Activated CD8-positive, alpha-beta memory T cell treated with anti-CD3 and anti-CD28 coated beads, Interleukin-2, amount 10 ng/mL, durations not matched to agents 7 days and 5 days (primary cell): ENCODE measurements around the gene DAB1. TPM values are rescaled to one million over a fixed set of nuclear protein-coding genes. Genes with fewer than 3 reads are reported as not detected.

Experiments used
- ATAC-seq: fragments of 150-1000 bp; cut with Tn5 transposase; one replicate; pipeline ENCODE4 v1.10.0; 2021; ENCODE audit warnings: moderate library complexity
- CTCF ChIA-PET: fragments of 350-600 bp; sonication (Branson Sonifier 250); formaldehyde crosslinking; loops from one replicate; lab custom pipeline; 2021; ENCODE audit warnings: antibody characterized with exemption; lab: Charles Lee
- DNase-seq: peaks from one replicate; pipeline ENCODE4 v3.0.0-alpha.2; 2020
- H3K27ac Mint-ChIP-seq: one replicate; pipeline ENCODE4 v1.8.0; 2021; ENCODE audit warnings: mild to moderate bottlenecking, mixed read lengths
- H3K27me3 Mint-ChIP-seq: one replicate; pipeline ENCODE4 v1.8.0; 2021; ENCODE audit warnings: mixed read lengths
- H3K36me3 Mint-ChIP-seq: one replicate; pipeline ENCODE4 v1.8.0; 2021; ENCODE audit warnings: mild to moderate bottlenecking, mixed read lengths
- H3K4me1 Mint-ChIP-seq: one replicate; pipeline ENCODE4 v1.8.0; 2021; ENCODE audit warnings: mixed read lengths
- H3K4me3 Mint-ChIP-seq: one replicate; pipeline ENCODE4 v1.8.0; 2021; ENCODE audit warnings: mild to moderate bottlenecking, moderate library complexity, mixed read lengths
- H3K9me3 Mint-ChIP-seq: one replicate; pipeline ENCODE4 v1.8.0; 2022; ENCODE audit warnings: low read depth, mixed read lengths
- total RNA-seq, 2 experiments: library from RNA; stranded (reverse); gene quantifications; one replicate each; pipeline ENCODE4 v1.2.3, GENCODE V29; 2021

The DAB1 gene
- total RNA-seq, 2 experiments from 2014 or later, result 0.15 TPM; not detected in 1

DNA sequence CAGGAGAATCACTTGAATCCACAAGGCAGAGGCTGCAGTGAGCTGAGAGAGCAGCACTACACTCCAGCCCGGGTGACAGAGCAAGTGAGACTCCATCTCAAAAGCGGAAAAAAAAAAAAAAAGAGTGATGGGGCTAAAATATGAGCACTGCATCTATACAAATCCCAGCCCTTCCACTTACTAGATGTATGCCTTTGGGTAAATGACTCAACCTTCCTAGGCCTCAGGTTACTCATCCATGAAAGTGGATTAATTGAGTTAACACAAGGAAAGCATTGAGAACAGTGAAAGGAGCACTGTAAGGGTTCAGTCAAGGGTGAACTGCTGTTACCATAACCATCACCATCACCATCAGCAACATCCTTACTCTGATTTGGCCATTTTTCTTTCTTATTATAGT is 231.6 kb downstream of the DAB1 start:
- Mint-ChIP-seq H3K4me3 (no peak overlapping the region), H3K27me3 (no peaks in the 10 kb centered on the region), H3K27ac (no peak overlapping the region), H3K4me1 (no peaks in the 10 kb centered on the region), H3K9me3 (no peaks in the 10 kb centered on the region), H3K36me3 (no peaks in the 10 kb centered on the region)
- CTCF ChIA-PET, result no interaction called here
- no peak for DNase-seq
- ATAC-seq, result no peak

DNA sequence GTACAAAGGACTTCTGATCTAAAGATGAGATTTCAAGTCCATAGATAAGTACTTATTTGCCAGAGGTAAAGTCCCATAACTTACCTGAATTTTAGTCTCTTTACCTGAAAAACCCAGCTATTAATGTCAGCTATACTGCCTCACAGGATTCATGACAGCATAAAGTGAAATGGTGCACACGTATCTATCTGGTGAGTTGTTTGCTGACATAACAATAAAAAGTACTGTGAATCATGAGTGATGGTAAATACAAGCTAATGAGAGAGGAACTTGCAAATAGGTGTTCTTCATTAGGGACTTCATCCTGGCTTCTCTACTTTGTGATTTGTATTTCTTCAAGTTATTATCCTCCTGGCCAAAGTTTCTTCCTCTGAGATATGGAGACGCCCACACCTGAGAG is 233.0 kb downstream of the DAB1 start:
- CTCF ChIA-PET, result no interaction called here
- Mint-ChIP-seq H3K4me1 (no peaks in the 10 kb centered on the region), H3K9me3 (no peaks in the 10 kb centered on the region), H3K4me3 (no peak overlapping the region), H3K27ac (no peak overlapping the region), H3K27me3 (no peaks in the 10 kb centered on the region), H3K36me3 (no peaks in the 10 kb centered on the region)
- ATAC-seq (no peak), DNase-seq (no peak)

DNA sequence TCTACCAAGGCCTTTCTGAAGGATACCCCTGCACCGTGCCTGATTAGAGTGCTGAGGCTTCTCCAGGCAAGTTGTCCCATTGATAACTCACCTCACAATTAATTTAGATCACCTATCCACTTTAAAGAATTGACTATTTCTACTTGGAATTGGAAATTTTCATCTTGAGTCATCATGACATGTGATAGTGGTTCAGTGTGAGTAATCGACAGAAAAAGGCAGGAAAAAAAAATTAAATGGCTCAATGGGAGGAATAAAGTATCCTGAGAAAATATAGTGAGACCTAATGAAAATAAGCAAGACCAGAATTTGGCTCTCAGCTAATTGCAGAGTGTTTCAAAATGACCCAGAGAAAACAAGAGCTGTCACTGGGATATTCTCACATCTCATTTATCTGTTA is 235.7 kb downstream of the DAB1 start:
- DNase-seq (no peak), ATAC-seq (no peak)
- no peaks in the 10 kb centered on the region for H3K4me1 Mint-ChIP-seq
- H3K9me3 Mint-ChIP-seq, result no peaks in the 10 kb centered on the region
- no peak overlapping the region for H3K4me3 Mint-ChIP-seq
- H3K27ac Mint-ChIP-seq, result no peak overlapping the region
- H3K36me3 Mint-ChIP-seq, result no peaks in the 10 kb centered on the region
- H3K27me3 Mint-ChIP-seq, result no peaks in the 10 kb centered on the region
- CTCF ChIA-PET, result no interaction called here

GRCh38 chr1:57186455-57186854 is 237.4 kb downstream of the DAB1 start:
- H3K4me3 Mint-ChIP-seq, result no peak overlapping the region
- no peaks in the 10 kb centered on the region for H3K9me3 Mint-ChIP-seq
- H3K4me1 Mint-ChIP-seq, result no peaks in the 10 kb centered on the region
- DNase-seq (no peak), ATAC-seq (no peak)
- H3K27ac Mint-ChIP-seq, result no peak overlapping the region
- CTCF ChIA-PET, result no interaction called here
- H3K27me3 Mint-ChIP-seq, result no peaks in the 10 kb centered on the region
- H3K36me3 Mint-ChIP-seq, result no peaks in the 10 kb centered on the region

- no peaks in the 10 kb centered on the region for H3K36me3 Mint-ChIP-seq
- DNase-seq (no peak), ATAC-seq (no peak)
- no peaks in the 10 kb centered on the region for H3K27me3 Mint-ChIP-seq
- H3K4me1 Mint-ChIP-seq, result no peaks in the 10 kb centered on the region
- H3K4me3 Mint-ChIP-seq, result no peak overlapping the region
- no peaks in the 10 kb centered on the region for H3K9me3 Mint-ChIP-seq
- no peak overlapping the region for H3K27ac Mint-ChIP-seq
- CTCF ChIA-PET, result no interaction called here
These were observed 244.9 kb downstream of the DAB1 start for GRCh38 chr1:57179001-57179400.

GRCh38 chr1:57175506-57175905 is 248.4 kb downstream of the DAB1 start:
- CTCF ChIA-PET, result no interaction called here

DNA sequence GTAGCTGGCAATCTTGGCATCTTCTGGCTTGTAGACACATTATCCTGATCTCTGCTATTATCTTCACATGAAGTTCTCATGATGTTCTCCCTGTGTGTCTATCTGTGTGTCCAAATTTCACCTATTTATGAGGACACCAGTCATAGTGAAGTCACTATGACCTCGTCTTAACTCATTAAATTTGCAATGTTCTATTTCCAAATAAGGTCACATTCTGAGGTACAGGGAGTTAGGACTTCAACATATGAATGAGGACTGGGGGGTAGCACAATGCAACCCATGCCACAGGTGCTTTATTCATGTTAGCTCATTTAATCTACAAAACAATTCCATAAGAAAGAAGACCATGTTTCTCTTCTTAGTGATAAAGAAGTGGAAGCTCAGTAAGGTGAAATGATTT is 251.8 kb downstream of the DAB1 start:
- Mint-ChIP-seq H3K27me3 (no peaks in the 10 kb centered on the region), H3K9me3 (no peaks in the 10 kb centered on the region), H3K4me1 (peaks cover 8% of the 10 kb centered on the region), H3K4me3 (no peak overlapping the region), H3K36me3 (no peaks in the 10 kb centered on the region), H3K27ac (no peak overlapping the region)
- no peak for ATAC-seq
- no peak for DNase-seq
- CTCF ChIA-PET, result no interaction called here

More at GRCh38 chr1:57175506-57175905, 248.4 kb downstream of the DAB1 start:
- H3K9me3 Mint-ChIP-seq, result no peaks in the 10 kb centered on the region
- H3K4me1 Mint-ChIP-seq, result no peaks in the 10 kb centered on the region
- H3K4me3 Mint-ChIP-seq, result no peak overlapping the region
- no peak for ATAC-seq
- H3K27me3 Mint-ChIP-seq, result no peaks in the 10 kb centered on the region
- H3K27ac Mint-ChIP-seq, result no peak overlapping the region
- DNase-seq, result no peak
- H3K36me3 Mint-ChIP-seq, result no peaks in the 10 kb centered on the region

DNA sequence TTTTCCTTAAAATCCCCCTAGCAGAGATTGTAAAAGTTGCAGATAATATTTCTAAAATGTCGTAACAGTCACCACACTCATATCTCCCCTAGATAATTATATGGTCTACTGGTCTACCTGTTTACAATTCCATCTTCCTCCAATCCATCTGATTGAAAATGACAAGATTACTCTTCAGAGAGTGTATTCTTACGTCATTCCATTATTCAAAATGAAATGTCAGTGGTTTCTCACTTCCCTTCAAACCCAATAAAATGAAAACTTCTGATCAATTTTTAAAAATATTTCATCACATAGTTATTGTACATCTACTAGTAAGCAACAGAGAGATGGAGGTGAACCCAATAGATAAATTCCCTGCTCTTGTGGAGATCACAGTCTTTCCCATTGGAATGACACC is 255.9 kb downstream of the DAB1 start:
- H3K4me1 Mint-ChIP-seq, result peaks cover 8% of the 10 kb centered on the region
- no peak overlapping the region for H3K27ac Mint-ChIP-seq
- CTCF ChIA-PET, result no interaction called here
- H3K36me3 Mint-ChIP-seq, result no peaks in the 10 kb centered on the region
- no peaks in the 10 kb centered on the region for H3K9me3 Mint-ChIP-seq
- no peak for ATAC-seq
- no peak overlapping the region for H3K4me3 Mint-ChIP-seq
- no peaks in the 10 kb centered on the region for H3K27me3 Mint-ChIP-seq
- DNase-seq, result no peak

DNA sequence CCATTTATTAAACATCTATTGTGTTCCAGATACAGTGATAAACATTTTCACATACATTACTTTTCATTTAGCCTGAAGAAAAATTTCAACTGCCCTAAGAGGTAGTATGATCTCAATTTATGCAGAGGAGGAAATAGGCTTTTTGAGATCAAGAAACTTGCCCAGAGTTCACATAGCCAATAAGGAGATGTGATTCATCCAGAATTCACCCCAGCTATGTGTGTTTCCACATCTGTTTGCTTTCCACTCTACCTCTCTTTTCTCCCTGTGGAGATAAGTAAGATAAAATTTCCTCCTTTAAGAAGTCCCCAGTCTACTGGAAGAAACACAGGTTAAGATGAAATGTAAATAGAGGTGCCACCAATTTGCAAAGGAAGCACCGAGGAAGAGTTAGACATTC is 258.3 kb downstream of the DAB1 start:
- H3K27ac Mint-ChIP-seq, result no peak overlapping the region
- peaks cover 8% of the 10 kb centered on the region for H3K4me1 Mint-ChIP-seq
- no peaks in the 10 kb centered on the region for H3K36me3 Mint-ChIP-seq
- no peak for DNase-seq
- no peaks in the 10 kb centered on the region for H3K9me3 Mint-ChIP-seq
- CTCF ChIA-PET, result no interaction called here
- H3K4me3 Mint-ChIP-seq, result no peak overlapping the region
- no peaks in the 10 kb centered on the region for H3K27me3 Mint-ChIP-seq
- no peak for ATAC-seq

- H3K9me3 Mint-ChIP-seq, result no peaks in the 10 kb centered on the region
- ATAC-seq, result no peak
- CTCF ChIA-PET, result no interaction called here
These were observed 259.3 kb downstream of the DAB1 start for GRCh38 chr1:57164584-57164983.

DNA sequence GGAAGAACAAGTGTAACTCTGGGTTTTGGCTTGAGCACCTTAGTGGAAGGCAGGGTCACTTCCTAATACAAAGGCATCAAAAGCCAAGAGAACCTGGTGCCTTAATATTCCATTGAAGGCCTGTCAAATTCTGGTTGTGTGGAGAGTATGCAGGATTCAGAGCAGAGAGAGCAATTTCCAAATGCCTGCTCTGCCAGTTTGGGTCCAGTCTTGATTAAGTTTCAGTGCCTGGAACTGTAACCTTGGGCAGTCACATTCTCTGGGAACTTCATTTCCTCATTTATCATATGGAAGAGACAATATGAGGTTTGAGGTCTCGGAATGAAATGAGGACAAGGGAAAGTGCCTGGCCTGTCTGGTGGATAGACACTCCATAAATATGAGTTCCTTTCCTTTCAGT is 260.1 kb downstream of the DAB1 start:
- peaks cover 8% of the 10 kb centered on the region for H3K4me1 Mint-ChIP-seq
- no peaks in the 10 kb centered on the region for H3K36me3 Mint-ChIP-seq
- CTCF ChIA-PET, result no interaction called here
- H3K27ac Mint-ChIP-seq, result no peak overlapping the region
- ATAC-seq (no peak), DNase-seq (no peak)
- H3K9me3 Mint-ChIP-seq, result no peaks in the 10 kb centered on the region
- H3K4me3 Mint-ChIP-seq, result no peak overlapping the region
- no peaks in the 10 kb centered on the region for H3K27me3 Mint-ChIP-seq

More at GRCh38 chr1:57164584-57164983, 259.3 kb downstream of the DAB1 start:
- Mint-ChIP-seq H3K4me1 (peaks cover 8% of the 10 kb centered on the region), H3K4me3 (no peak overlapping the region), H3K27ac (no peak overlapping the region), H3K36me3 (no peaks in the 10 kb centered on the region), H3K27me3 (no peaks in the 10 kb centered on the region)
- no peak for DNase-seq

DNA sequence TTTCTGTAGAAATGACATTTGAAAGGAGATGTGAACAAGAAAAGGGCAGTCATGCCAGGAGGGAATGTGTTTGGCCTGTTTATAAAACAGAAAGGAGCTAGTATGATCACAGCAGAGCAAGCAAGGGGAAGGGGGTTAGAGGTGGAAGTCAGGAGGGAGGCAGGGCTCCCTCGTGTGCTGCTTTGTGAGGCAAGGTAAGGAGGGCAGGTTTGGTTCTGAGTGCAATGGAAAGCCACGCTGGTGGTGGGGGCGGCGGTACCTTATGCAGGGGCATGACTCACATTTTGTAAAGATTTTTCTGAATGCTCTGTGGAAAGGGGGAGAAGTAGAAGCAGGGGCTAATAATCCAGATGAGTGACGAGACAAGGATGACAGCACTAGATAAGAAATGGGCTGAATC is 260.5 kb downstream of the DAB1 start:
- Mint-ChIP-seq H3K4me1 (peaks cover 6% of the 10 kb centered on the region), H3K9me3 (no peaks in the 10 kb centered on the region), H3K4me3 (no peak overlapping the region), H3K27ac (no peak overlapping the region), H3K36me3 (no peaks in the 10 kb centered on the region), H3K27me3 (no peaks in the 10 kb centered on the region)
- no peak for ATAC-seq
- CTCF ChIA-PET, result no interaction called here
- DNase-seq, result no peak

DNA sequence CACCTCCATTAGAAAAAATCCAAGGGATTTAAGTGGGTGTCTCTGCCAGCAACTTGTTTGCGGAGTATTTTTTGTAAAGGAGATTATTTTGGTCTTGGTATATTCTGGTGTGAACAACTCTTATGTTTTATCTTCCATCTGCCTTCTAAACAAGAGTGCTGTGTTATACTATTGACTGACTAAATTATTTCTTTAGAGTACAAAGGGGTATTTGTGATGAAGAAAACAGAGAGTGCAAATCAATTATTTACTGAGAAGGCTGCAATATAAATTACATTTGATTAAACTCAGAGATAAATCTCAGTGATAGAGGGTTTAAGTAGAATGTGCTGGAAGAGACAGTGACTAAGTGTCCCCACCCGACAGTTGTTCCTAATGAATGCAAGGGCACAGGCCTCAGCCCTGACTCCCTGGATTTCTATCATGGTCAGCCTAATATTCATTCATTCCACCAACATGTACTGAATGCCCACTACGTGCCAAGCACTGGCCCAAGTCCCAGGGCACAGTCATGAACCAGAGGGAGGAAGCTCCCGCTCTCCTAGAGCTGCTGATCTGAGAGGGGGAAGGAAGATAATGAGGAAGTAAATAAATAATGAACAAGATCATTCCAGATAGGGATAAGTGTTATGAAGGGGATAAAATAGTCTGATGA is 261.1 kb downstream of the DAB1 start:
- Mint-ChIP-seq H3K4me3 (no peak overlapping the region), H3K27me3 (no peaks in the 10 kb centered on the region), H3K4me1 (peaks cover under 1% of the 10 kb centered on the region), H3K9me3 (no peaks in the 10 kb centered on the region), H3K36me3 (no peaks in the 10 kb centered on the region), H3K27ac (no peak overlapping the region)
- ATAC-seq (no peak), DNase-seq (no peak)
- CTCF ChIA-PET, result no interaction called here

DNA sequence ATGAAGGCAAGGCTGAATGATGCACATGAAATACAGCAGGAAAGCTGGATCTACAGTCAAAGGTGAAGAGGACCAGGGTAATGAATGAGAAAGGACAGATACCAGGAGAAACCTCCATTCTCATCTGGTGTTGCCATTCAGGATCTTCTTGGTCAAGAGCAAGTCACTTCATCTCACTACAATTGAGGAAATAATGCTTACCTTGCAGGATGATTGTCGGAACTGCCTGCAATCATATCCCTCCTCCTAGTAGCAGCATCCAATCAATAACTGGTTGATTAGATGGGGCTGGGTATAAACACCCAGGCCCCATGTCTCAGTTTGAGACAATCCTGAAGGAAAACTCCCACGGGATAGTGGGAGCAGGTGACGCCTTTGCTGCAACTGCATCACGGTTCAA is 263.3 kb downstream of the DAB1 start:
- CTCF ChIA-PET, result no interaction called here
- Mint-ChIP-seq H3K9me3 (no peaks in the 10 kb centered on the region), H3K4me1 (no peaks in the 10 kb centered on the region), H3K36me3 (no peaks in the 10 kb centered on the region), H3K4me3 (no peak overlapping the region), H3K27me3 (peaks cover 2% of the 10 kb centered on the region), H3K27ac (no peak overlapping the region)
- ATAC-seq (no peak), DNase-seq (no peak)

- DNase-seq (no peak), ATAC-seq (no peak)
- Mint-ChIP-seq H3K36me3 (no peaks in the 10 kb centered on the region), H3K9me3 (no peaks in the 10 kb centered on the region), H3K27ac (no peak overlapping the region), H3K4me3 (no peak overlapping the region), H3K27me3 (peaks cover 2% of the 10 kb centered on the region), H3K4me1 (no peaks in the 10 kb centered on the region)
- CTCF ChIA-PET, result no interaction called here
These were observed 265.3 kb downstream of the DAB1 start for GRCh38 chr1:57158604-57158998.
